Stimulated activated CD4-positive, alpha-beta T cell treated with anti-CD3 and anti-CD28 coated beads, Interleukin-1b, Interleukin-23, amount 100 ng/mL, for 48 hours (primary cell): ENCODE measurements around the gene CERS5.
"Not testable (repeated sequence)": the region's sequence is repeated elsewhere in the genome, so short reads cannot be mapped to it uniquely, and the experiment has no call there.

Experiments used
- DNase-seq: peaks from one replicate; pipeline ENCODE4 v3.0.0-alpha.2; 2020

Gene CERS5

GRCh38 chr12:50101663-50102062 lies 65.5 kb downstream of the CERS5 start:
- DNase-seq = no peak

GRCh38 chr12:50100561-50100960 lies 66.6 kb downstream of the CERS5 start:
- DNase-seq = no peak

GRCh38 chr12:50099302-50100008 lies 67.7 kb downstream of the CERS5 start:
- no peak for DNase-seq

- no peak for DNase-seq
These were observed 69.2 kb downstream of the CERS5 start for GRCh38 chr12:50097952-50098351.

- no peak for DNase-seq
These were observed 76.8 kb downstream of the CERS5 start for GRCh38 chr12:50090391-50090790.

GRCh38 chr12:50089730-50090129 lies 77.4 kb downstream of the CERS5 start:
- DNase-seq = no peak

GRCh38 chr12:50088577-50089335 lies 78.4 kb downstream of the CERS5 start:
- peak; percentile 58 for DNase-seq

- no peak for DNase-seq
These were observed 79.2 kb downstream of the CERS5 start for GRCh38 chr12:50087995-50088394.

GRCh38 chr12:50087151-50087550 lies 80.0 kb downstream of the CERS5 start:
- DNase-seq = no peak

- DNase-seq = no peak
These were observed 81.0 kb downstream of the CERS5 start for GRCh38 chr12:50086148-50086547.

- DNase-seq = no peak
These were observed 81.5 kb downstream of the CERS5 start for GRCh38 chr12:50085615-50086072.

GRCh38 chr12:50084775-50085614 lies 82.2 kb downstream of the CERS5 start, which contains the start of gene SMARCD1:
Gene SMARCD1 (plus strand): TSS chr12:50085342. CDS start chr12:50085370, 28 bp downstream.
- peak; percentile 88 for DNase-seq

- DNase-seq = not testable (repeated sequence)
These were observed 82.8 kb downstream of the CERS5 start for GRCh38 chr12:50084409-50084774.

- no peak for DNase-seq
These were observed 83.9 kb downstream of the CERS5 start for GRCh38 chr12:50083301-50083700.

- no peak for DNase-seq
These were observed 84.5 kb downstream of the CERS5 start for GRCh38 chr12:50082644-50083043.

- DNase-seq = no peak
These were observed 85.9 kb downstream of the CERS5 start for GRCh38 chr12:50081096-50081808.

- no peak for DNase-seq
These were observed 87.4 kb downstream of the CERS5 start for GRCh38 chr12:50079771-50080170.
